ENCODE data around the gene PDCD1. TPM values are rescaled to one million over a fixed set of nuclear protein-coding genes. Genes with fewer than 3 reads are reported as not detected.

PDCD1 gene
- total RNA-seq, 1 experiment from 2014 or later = not detected

DNA sequence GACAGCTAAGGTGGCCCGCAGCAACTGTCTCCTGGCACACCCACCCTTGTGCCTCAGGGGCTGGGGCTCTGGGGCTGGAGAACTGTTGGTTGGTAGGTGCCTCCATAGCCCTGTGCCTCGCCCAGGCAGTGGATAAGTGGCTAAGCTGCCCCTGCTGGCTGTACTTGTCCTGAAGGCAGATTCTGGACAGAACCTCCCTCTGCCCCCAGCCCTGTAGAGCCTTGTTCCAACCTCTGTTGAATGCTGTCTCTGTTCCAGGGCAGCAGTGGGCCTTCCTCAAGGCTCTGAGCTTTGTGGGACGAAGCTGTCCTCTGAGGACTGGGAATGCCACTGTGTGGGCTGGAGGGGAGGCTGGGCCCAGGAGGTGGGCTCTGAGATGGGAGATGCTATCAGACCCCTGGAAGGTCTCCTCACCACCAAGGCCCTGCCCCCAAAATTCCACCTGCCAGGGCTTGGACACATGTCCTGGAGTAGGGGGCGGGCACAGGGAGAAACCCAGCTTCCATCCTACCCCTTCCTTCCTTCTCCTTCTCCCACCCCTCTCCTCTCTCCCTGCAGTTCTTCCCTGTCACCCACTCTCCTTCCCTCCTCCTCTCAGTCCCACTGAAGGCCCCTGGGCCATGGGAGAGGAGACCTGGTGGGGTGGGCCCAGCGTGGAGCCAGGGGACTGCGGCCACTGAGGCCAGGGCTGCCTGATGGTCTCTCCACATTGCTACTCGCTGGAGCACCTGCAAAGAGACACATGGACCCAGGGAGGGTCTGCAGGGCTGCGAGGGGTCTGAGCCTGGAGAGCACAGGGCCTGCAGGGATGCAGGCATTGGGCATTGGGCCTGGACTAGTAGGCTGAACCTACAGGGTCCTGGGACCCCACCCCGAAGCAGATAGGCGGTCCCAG is 1.7 kb upstream of the PDCD1 start:
- in situ Hi-C loops (cut with HindIII; ENCODE audit: low pct_unique_long_range_greater_than_20kb, low sequenced_read_pairs) = no loop called here
- DNase-seq (ENCODE audit: low read depth, low spot score) = no peak

DNA sequence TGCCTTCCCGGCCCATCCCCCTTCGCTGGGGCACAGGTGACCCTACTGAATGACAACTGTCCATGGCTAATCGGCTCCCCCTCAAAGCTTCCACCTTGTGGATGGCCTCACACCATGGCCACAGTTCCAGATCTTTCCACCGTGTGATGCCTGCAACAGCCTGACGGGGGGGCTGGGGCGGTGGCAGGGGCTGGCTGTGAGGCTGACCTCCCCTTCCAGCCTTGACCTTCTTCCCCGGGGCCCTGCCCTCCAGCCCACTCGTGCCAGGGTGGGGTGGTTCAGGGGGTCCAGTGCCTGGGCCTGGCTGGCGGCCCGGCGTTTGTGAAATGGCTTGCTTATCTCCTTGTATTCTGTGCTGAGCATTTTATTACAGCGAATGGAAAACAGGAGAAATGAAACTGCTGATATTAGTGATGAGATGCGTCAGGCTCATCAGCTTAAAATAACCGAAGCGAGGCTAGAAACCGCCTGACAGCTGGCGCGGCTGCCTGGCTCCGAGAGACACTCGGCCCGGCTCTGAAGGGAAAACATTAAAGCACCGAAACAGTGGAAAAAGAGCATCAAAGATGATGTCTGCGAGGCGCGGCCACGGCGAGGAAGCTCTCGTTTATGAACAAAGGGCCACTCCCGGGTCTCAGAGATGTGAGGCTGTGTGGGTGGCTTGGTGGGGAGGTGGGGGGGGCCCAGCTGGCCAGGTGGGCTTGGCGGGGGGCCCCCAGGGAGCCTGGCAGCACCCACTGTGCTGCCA is 916 bp upstream of the PDCD1 start:
- in situ Hi-C loops (cut with HindIII; ENCODE audit: low pct_unique_long_range_greater_than_20kb, low sequenced_read_pairs) = no loop called here
- DNase-seq (ENCODE audit: low read depth, low spot score) = no peak

DNA sequence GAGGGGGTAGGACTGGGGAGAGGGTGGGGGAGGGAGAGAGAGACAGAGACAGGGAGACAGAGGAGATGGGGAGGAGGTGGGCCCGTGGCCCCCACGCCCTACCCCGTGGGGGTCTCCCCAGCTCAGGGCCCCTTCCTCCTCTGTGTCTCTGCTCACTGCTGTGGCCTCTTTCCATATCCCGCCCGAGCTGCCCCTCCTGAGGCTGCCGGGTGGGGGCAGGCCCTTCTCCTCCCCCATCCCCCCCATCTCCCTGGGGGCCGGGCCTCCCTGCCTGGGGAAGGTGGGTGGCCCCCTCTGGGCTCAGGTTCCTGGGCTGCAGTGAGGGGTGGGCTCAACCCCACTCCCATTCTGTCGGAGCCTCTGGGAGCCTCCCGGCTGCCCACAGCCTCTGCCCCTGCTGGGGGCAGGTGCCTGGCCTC is 332 bp upstream of the PDCD1 start:
- in situ Hi-C loops (cut with HindIII; ENCODE audit: low pct_unique_long_range_greater_than_20kb, low sequenced_read_pairs) = no loop called here
- no peak for DNase-seq (ENCODE audit: low read depth, low spot score)

DNA sequence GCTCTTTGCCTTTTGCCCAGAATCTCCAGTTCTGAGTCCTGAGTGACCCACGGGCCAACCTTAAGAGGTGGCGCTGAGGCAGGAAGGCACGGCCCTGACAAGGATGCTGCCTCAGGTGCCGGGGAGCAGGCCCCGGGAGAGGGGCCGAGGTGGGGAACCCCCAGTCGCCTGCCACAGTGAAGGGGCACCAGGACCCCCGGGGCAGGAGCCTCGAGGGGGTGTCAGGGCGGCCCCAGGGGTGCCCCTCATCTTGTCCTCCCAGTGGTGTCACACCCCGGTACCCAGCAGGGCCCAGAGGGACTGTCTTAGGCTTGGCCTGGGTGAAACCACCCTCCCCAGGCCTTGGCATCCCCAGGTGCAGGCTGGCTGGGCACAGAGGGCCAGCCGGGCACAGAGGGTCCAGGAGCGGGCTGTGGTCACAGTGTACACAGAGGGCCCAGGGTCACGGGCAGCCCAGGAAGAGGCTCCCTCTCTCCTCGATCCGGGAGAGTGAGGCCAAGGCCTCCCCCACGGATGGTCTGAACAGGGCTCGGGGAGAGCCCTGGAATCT is 1.0 kb downstream of the PDCD1 start:
- no peak for DNase-seq (ENCODE audit: low read depth, low spot score)
- in situ Hi-C loops (cut with HindIII; ENCODE audit: low pct_unique_long_range_greater_than_20kb, low sequenced_read_pairs) = no loop called here

DNA sequence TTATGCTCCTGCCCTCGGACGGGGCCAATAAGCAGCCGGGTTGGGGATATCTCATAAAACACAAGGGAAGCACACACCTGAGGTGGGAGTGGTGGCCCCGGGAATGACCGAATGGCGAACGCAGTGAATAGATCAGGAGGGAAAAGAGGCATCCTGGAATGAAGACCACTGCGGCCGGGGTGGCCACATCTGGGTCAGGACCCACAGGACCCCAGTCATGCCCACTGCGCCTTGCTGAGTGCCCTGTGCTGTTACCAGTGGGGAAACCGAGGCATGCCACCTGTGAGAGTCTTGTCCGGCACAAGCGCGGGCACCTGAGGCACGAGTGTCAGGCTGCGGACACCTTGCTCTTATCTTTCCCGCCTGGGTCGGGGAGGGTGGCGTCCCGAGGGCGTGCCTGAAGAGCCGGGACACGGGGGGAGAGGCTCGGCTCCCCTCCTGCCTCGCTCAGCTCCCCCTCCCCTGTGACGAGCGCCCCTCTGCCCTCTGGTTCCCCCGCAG is 1.6 kb downstream of the PDCD1 start:
- in situ Hi-C loops (cut with HindIII; ENCODE audit: low pct_unique_long_range_greater_than_20kb, low sequenced_read_pairs) = no loop called here
- no peak for DNase-seq (ENCODE audit: low read depth, low spot score)

DNA sequence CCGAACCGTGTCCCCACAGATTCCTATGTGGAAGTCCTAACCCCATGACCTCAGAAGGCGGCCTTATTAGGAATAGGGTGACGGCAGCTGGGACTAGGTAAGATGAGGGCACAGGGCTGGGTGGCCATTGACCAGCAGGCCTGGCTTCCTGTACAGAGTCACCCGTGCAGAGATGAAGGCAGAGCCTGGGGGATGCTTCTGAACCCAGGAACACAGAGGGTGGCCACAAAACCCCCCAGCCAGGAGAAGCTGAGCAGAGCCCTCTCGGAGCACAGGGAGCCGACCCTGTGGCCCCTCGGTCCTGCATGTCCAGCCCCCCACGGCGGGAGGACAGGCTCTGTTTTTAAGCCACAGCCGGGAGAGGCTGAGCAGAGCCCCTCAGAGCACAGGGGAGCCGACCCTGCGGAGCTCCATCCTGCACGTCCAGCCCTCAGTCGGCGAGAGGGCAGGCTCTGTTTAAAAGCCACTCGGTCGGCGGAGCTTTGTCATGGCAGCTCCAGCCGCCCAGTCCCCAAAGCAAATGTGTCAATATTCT is 2.7 kb downstream of the PDCD1 start:
- no peak for DNase-seq (ENCODE audit: low read depth, low spot score)
- in situ Hi-C loops (cut with HindIII; ENCODE audit: low pct_unique_long_range_greater_than_20kb, low sequenced_read_pairs) = no loop called here

DNA sequence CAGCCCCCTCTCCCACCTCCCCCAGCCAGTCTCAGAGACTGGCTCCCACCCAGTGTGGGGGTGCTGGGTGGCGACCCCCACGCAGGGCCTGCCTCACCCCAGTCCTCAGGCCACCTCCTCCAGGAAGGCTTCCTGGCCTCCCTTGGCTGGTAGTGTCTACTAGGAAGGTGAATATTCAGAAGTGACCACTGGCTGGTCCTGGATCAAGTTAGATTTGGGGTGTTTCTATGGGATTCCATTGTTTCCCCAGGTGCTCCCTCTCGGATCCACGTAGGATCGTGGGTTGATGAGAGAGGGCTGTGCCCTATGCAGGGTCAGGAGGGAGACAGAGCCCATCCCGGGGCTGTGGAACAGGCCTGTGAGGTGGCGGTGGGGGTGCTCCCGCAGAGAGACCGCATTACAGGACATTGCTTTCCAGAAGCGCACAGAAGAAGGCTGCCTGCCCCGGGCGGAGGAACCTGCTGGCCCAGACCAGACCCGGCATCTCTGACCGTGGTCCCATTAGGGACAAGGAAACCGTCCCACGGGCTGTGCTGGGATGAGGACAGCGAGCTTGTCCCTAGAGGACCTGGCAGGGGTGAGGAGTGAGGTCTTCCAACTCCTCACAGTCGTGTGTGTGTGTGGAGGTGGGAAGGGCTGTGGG is 3.3 kb downstream of the PDCD1 start:
- in situ Hi-C loops (cut with HindIII; ENCODE audit: low pct_unique_long_range_greater_than_20kb, low sequenced_read_pairs) = no loop called here
- no peak for DNase-seq (ENCODE audit: low read depth, low spot score)

DNA sequence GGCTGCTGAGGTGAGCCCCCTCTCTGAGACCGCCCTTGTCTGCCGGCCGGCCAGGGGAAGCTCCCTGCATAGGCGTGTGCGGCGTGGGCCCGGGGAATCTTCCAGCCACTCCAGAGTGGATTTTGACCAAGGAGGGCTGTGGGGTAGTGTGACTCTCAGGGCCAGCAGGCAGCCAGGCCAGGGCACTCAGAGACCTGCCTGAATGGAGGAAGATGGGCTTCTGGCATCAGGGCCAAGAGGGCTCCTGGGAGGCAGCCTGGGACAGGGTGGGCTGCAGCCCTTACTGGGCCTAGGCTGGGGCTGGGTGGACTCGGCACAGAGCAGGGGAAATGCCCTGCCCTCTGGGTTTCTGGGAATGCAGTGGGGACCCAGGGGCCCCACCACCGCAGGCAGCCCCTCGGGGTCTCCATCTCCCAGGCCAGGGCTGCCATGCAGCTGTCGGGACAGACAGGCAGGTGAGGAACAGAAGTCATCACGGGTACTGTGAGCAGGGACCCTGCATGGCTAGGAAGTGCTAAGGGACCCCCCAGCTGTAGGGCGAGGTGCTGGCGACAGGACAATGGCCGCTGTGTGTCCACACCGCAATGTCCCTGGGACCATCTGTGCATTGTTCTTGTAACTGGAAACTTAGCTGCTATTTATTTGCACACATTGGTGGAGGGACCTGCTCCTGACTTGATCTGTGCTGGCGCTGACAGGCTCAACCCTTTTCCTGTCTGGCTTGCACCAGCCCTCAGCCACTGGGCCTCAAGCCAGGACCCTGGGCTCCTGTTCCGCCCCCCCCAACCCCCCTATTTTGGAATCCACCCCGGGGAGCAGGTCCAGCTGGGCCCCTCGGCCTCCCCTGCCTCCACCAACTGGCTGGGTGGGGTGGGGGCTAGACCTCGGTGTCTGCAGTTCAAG is 4.1 kb downstream of the PDCD1 start:
- DNase-seq (ENCODE audit: low read depth, low spot score) = no peak
- in situ Hi-C loops (cut with HindIII; ENCODE audit: low pct_unique_long_range_greater_than_20kb, low sequenced_read_pairs) = no loop called here

DNA sequence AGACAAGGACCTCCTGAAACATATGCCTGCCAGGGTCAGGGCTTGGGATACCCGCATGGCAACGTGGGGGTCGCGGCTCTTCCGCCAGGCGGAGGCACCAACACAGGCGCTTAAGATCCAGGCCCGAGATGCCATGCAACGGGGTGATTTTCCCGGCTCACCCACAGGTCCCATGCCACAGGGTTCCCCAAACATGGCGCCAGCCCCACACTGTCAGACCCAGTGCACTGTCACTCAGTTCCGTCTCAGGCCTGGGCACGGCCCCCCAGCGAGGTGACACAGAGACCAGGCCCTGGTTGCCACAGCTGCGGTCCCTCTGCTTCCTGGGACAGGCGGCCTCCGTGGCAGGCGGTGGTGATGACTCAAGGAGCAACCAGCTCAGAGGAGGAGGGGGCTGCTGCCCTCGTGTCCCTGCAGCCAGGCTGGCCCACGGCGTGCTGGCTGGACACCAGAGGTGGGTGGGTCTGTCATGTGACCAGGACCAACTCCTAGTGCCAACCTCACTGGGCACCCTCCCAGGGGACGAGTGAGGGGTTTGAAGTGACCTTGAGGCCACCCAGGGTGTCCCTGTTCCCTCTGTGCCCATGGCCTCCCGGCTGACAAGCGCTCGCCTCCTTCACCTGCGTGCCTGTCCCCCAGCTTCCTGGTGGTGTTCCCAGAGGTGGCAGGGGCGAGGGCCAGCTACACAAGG is 4.9 kb downstream of the PDCD1 start:
- in situ Hi-C loops (cut with HindIII; ENCODE audit: low pct_unique_long_range_greater_than_20kb, low sequenced_read_pairs) = no loop called here
- DNase-seq (ENCODE audit: low read depth, low spot score) = no peak

DNA sequence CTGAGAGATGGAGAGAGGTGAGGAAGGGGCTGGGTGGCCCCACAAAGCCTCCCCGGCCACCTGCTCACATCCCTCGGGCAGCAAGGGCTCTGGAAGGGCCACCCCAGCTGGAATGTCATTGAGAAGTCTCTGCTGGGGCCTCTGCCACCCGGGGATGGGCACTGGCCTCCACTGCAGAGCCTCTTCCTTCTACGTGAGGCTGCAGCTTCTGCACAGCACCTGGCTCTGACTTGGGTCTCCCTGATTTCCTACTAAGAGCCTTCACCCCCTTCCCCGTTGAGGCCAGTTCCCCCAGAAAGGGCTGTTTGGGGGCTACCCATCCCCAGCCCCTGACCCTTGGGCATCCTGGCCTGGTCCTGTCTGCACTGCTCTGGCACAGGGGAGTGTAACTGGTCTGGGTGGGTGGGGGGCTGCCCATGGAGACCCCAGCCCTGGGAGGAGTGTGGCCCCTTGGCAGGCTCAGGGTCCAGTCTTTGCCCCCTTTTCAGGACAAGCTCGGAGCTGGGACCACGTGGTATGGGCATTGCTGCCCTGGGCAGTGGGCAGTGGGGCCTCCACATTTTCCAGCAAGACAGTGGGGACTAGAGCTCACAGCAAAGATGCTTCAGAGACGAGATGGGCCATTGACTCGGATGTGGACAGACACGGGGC is 5.6 kb downstream of the PDCD1 start:
- no peak for DNase-seq (ENCODE audit: low read depth, low spot score)
- in situ Hi-C loops (cut with HindIII; ENCODE audit: low pct_unique_long_range_greater_than_20kb, low sequenced_read_pairs) = no loop called here

DNA sequence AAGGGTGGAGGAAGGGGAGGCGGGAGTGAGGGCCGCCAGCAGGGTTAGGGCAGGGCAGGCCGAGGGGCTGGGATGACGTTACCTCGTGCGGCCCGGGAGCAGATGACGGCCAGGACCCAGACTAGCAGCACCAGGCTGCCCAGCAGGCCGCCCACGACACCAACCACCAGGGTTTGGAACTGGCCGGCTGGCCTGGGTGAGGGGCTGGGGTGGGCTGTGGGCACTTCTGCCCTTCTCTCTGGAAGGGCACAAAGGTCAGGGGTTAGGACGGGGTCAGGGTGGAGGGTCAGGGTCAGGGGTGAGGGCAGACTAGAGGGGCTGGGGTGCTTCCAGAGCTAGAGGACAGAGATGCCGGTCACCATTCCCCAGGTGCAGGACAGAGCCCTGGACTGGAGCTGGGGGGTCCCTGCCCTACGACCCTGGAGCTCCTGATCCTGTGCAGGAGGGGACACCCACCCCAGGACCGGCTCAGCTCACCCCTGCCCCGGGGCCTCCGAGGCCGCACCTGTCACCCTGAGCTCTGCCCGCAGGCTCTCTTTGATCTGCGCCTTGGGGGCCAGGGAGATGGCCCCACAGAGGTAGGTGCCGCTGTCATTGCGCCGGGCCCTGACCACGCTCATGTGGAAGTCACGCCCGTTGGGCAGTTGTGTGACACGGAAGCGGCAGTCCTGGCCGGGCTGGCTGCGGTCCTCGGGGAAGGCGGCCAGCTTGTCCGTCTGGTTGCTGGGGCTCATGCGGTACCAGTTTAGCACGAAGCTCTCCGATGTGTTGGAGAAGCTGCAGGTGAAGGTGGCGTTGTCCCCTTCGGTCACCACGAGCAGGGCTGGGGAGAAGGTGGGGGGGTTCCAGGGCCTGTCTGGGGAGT is 6.3 kb downstream of the PDCD1 start:
- in situ Hi-C loops (cut with HindIII; ENCODE audit: low pct_unique_long_range_greater_than_20kb, low sequenced_read_pairs) = no loop called here
- DNase-seq (ENCODE audit: low read depth, low spot score) = no peak

DNA sequence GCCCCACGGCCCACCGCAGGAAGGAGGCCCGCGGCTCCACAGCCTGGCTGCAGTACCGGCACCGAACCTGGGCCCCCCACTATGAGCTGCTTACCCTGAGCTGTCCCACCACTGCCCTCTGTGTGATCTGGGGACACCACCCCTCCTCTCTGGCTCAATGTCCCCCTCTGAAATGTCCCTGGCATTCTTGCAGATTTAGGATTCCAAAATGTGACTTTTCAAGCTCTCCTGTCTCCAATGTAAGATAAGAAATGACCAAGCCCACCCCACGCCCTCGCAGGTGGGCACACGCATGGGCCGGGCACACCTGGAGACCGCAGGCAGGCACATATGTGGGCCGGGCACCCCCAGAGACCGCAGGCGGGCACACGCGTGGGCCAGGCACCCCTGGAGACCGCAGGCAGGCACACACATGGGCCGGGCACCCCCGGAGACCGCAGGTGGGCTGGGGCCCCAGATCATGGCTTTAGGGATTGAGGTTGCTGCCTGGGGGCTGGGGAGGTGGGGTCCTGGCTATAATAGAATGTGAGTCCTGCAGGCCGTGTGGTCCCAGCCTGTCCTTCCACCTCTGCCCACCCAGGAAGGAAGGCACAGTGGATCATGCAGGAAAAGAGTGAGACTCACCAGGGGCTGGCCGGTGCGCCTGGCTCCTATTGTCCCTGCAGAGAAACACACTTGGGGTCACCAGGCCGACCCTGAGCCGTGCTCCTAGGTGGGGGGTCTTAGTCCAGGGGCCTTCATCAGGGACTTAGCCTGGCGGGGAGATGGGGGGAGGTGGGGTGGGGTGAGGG is 7.2 kb downstream of the PDCD1 start:
- in situ Hi-C loops (cut with HindIII; ENCODE audit: low pct_unique_long_range_greater_than_20kb, low sequenced_read_pairs) = no loop called here
- DNase-seq (ENCODE audit: low read depth, low spot score) = no peak

DNA sequence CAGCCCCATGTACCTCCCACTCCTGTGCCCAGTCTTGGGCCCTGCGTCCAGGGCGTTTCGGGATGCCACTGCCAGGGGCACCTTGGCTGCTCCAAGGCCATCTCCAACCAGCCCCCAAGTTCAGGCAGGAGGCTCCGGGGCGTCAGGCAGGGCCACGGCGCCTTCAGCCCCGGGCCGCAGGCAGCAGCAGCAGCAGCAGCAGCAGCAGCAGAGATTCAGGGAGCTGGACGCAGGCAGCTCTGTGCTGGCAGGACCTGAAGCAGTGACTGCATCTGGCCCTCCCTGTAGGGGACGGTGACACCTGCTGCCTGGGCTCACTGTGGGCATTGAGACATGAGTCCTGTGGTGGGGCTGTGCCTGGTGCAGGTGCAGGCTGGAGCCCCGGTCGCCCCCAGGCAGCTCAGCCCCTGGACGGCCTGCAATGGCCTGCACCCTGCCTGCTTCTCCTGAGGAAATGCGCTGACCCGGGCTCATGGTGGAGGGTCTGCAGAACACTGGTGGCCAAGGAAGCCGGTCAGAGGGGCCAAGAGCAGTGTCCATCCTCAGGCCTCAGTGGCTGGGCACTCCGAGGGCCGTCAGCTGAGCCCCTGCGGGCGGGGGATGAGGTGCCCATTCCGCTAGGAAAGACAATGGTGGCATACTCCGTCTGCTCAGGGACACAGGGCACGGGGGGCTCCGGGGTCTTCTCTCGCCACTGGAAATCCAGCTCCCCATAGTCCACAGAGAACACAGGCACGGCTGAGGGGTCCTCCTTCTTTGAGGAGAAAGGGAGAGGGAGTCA is 8.0 kb downstream of the PDCD1 start:
- DNase-seq (ENCODE audit: low read depth, low spot score) = no peak
- in situ Hi-C loops (cut with HindIII; ENCODE audit: low pct_unique_long_range_greater_than_20kb, low sequenced_read_pairs) = no loop called here

All from SK-MEL-5 (cell line).